ENCODE measurements around the gene LAPTM5.

Gene LAPTM5

GRCh38 chr1:30710407-30710806 is 47.2 kb downstream of the LAPTM5 start:
- no peak for DNase-seq

GRCh38 chr1:30708361-30708728 is 49.2 kb downstream of the LAPTM5 start:
- DNase-seq: no peak

- DNase-seq: peak; percentile 25
These were observed 49.9 kb downstream of the LAPTM5 start for GRCh38 chr1:30707412-30708360.

- no peak for DNase-seq
These were observed 51.0 kb downstream of the LAPTM5 start for GRCh38 chr1:30706528-30706927.

- DNase-seq: no peak
These were observed 51.9 kb downstream of the LAPTM5 start for GRCh38 chr1:30705698-30706097.

- no peak for DNase-seq
These were observed 52.6 kb downstream of the LAPTM5 start for GRCh38 chr1:30704765-30705509.

GRCh38 chr1:30704271-30704670 is 53.3 kb downstream of the LAPTM5 start:
- DNase-seq: no peak

- no peak for DNase-seq
These were observed 54.8 kb downstream of the LAPTM5 start for GRCh38 chr1:30702823-30703222.

- no peak for DNase-seq
These were observed 56.3 kb downstream of the LAPTM5 start for GRCh38 chr1:30701258-30701633.

GRCh38 chr1:30700528-30701257 is 56.9 kb downstream of the LAPTM5 start:
- DNase-seq: no peak

GRCh38 chr1:30699762-30700161 is 57.8 kb downstream of the LAPTM5 start:
- DNase-seq: no peak

GRCh38 chr1:30698401-30698981 is 59.1 kb downstream of the LAPTM5 start:
- DNase-seq: no peak

GRCh38 chr1:30697571-30698376 is 59.8 kb downstream of the LAPTM5 start:
- no peak for DNase-seq

GRCh38 chr1:30696831-30697230 is 60.7 kb downstream of the LAPTM5 start:
- no peak for DNase-seq

GRCh38 chr1:30695439-30695841 is 62.1 kb downstream of the LAPTM5 start:
- no peak for DNase-seq

GRCh38 chr1:30694280-30695175 is 63.0 kb downstream of the LAPTM5 start:
- no peak for DNase-seq

- DNase-seq: no peak
These were observed 63.8 kb downstream of the LAPTM5 start for GRCh38 chr1:30693822-30694221.

GRCh38 chr1:30693366-30693765 is 64.2 kb downstream of the LAPTM5 start:
- no peak for DNase-seq

- DNase-seq: no peak
These were observed 64.6 kb downstream of the LAPTM5 start for GRCh38 chr1:30692948-30693301.

- no peak for DNase-seq
These were observed 65.2 kb downstream of the LAPTM5 start for GRCh38 chr1:30692201-30692947.
